ENCODE results near the gene PMM1.

The PMM1 gene

DNA sequence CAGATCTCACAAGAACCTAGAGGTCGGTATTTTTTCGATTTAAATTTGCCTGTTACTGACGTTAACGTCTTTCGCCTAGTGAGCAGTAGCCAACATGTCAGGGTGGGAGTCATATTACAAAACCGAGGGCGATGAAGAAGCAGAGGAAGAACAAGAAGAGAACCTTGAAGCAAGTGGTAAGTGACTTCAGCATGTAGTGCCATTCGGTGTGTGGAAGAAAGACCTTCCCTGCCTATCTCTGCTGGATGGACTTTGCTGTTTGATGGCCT, 32.2 kb upstream of the PMM1 start:
- TF ChIP-seq, protein P1, sequence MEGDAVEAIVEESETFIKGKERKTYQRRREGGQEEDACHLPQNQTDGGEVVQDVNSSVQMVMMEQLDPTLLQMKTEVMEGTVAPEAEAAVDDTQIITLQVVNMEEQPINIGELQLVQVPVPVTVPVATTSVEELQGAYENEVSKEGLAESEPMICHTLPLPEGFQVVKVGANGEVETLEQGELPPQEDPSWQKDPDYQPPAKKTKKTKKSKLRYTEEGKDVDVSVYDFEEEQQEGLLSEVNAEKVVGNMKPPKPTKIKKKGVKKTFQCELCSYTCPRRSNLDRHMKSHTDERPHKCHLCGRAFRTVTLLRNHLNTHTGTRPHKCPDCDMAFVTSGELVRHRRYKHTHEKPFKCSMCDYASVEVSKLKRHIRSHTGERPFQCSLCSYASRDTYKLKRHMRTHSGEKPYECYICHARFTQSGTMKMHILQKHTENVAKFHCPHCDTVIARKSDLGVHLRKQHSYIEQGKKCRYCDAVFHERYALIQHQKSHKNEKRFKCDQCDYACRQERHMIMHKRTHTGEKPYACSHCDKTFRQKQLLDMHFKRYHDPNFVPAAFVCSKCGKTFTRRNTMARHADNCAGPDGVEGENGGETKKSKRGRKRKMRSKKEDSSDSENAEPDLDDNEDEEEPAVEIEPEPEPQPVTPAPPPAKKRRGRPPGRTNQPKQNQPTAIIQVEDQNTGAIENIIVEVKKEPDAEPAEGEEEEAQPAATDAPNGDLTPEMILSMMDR (IDR thresholded peaks at IDR 0.05; ENCODE audit: borderline replicate concordance, control extremely low read depth, extremely low read depth, insufficient read depth, missing control alignments) = no peak
- in situ Hi-C loops (cut with MboI; ENCODE audit: low sequenced_read_pairs, unreplicated experiment) = no loop called here
- DNase-seq (ENCODE audit: low spot score) = no peak

DNA sequence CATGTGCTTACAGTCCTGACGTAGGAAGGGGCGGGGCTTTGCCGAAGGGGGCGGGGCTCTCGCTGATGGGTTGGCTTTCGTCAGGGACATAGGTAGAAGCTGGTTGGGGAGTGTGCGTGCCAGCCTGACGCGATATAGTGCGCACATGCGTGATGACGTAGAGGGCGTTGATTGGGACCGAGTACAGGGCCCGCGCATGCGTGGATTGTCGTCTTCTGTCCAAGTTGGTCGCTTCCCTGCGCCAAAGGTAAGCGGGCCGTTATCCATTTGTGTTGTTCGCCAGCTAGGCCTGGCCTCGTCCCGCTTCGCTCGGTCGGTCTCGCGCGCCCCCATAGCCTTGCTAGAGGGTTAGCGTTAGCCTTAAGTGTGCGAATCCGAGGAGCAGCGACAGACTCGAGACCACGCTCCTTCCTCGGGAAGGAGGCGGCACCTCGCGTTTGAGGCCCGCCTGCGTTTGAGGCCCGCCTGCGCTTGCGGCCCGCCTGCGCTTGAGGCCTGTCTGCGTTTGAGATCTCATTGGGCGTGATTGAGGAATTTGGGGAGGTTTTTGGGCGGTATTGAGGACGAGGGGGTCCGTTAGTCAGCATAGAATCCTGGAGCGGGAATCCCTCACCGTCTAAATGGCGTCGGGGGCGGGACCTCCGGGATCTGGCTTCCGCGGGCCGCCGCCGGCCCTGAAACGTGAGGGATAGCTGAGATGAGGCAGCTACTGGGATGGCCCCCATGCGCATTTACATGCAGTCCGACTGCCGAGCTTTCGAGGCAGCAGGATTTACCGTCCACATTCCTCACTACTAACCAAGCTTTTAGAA, 31.7 kb upstream of the PMM1 start, which contains the start of gene XRCC6:
Gene XRCC6, plus strand, starts transcription at position 197 of the 812 bp plus-strand sequence. CDS start 710 bp downstream, outside the sequence.
- DNase-seq (ENCODE audit: low spot score) = peak; percentile 100
- TF ChIP-seq, protein P1 (IDR thresholded peaks at IDR 0.05; ENCODE audit: borderline replicate concordance, control extremely low read depth, extremely low read depth, insufficient read depth, missing control alignments) = no peak
- in situ Hi-C loops (cut with MboI; ENCODE audit: low sequenced_read_pairs, unreplicated experiment) = no loop called here

DNA sequence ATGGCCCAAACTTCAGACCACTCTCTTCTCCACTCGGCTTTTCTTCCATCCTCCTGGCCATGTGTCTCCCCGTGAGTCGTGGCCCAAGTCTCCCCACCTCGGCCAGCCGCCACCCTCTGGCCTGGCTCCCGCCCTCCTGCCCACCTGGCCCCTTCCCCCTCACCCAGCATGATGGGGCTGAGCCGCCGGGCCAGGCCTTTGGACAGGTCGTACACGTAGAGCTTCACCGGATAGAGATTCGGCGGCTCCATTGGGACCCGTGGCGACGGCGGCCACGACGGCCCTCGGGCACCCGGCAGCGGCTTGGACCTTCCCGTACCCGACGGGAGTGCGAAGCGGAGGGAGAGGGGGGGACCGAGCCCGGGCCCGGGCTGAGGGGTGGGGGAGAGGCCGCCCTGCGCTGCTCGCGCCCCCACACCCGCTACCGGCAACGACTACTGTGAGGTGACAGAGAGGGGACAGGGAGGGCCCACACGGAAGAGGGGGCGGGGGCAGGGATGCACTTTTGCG, 31.0 kb upstream of the PMM1 start, which contains the start of gene DESI1:
Gene DESI1, minus strand, starts transcription at position 455 of the 510 bp plus-strand sequence. Its CDS starts 204 bp downstream, at position 251.
- TF ChIP-seq, protein P1 (IDR thresholded peaks at IDR 0.05; ENCODE audit: borderline replicate concordance, control extremely low read depth, extremely low read depth, insufficient read depth, missing control alignments) = no peak
- DNase-seq (ENCODE audit: low spot score) = peak; percentile 59
- in situ Hi-C loops (cut with MboI; ENCODE audit: low sequenced_read_pairs, unreplicated experiment) = no loop called here

DNA sequence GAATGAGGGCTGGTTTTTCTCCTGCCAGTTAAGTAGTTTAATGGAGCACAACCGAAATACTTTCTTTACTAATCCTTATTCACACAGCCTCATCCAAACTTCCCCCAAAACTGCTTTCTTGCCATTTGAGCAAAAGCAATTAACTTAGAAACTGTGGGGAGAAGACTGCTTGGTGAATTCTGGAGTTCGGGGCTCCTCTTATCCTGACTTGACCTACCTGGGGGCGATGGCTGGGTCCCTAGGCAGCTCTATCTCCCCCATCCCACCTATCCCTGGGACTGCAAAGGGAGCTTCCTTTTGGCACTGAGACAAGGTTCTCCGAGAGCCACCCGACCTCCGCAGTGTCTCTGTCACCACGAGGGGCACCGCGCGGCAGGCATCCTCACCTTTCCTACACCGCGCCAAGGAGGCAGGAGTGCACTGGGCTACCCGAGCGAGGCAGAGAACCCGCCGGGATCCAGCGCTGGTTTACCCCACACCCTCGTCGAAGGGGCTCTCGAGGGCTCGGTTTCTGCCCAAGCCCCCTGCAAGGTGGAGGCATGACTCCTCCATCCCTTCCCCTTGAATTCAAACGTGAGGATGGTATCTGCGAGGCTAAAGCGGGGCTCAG, 30.4 kb upstream of the PMM1 start:
- in situ Hi-C loops (cut with MboI; ENCODE audit: low sequenced_read_pairs, unreplicated experiment) = no loop called here
- no peak for DNase-seq (ENCODE audit: low spot score)
- TF ChIP-seq, protein P1 (IDR thresholded peaks at IDR 0.05; ENCODE audit: borderline replicate concordance, control extremely low read depth, extremely low read depth, insufficient read depth, missing control alignments) = no peak

DNA sequence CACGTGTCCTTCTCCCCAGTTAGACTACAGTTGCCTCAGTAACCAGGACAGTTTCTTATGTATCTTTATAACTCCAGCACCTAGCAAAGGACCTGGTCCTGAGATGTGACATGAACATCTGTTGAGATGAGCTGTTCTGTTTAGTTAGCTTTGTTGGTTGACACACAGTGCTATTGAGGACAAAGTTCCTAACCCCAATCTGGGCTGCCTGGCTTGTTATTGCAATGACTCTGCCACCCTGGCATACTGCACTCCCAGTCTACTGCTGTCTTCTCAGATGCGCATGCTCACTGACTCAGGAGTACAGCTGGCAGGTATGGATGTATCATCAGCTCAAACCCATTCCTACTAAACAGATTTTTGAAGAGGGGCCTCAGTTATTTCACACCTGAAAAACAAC, 23.8 kb upstream of the PMM1 start:
- TF ChIP-seq, protein P1 (IDR thresholded peaks at IDR 0.05; ENCODE audit: borderline replicate concordance, control extremely low read depth, extremely low read depth, insufficient read depth, missing control alignments) = no peak
- in situ Hi-C loops (cut with MboI; ENCODE audit: low sequenced_read_pairs, unreplicated experiment) = no loop called here
- DNase-seq (ENCODE audit: low spot score) = no peak

DNA sequence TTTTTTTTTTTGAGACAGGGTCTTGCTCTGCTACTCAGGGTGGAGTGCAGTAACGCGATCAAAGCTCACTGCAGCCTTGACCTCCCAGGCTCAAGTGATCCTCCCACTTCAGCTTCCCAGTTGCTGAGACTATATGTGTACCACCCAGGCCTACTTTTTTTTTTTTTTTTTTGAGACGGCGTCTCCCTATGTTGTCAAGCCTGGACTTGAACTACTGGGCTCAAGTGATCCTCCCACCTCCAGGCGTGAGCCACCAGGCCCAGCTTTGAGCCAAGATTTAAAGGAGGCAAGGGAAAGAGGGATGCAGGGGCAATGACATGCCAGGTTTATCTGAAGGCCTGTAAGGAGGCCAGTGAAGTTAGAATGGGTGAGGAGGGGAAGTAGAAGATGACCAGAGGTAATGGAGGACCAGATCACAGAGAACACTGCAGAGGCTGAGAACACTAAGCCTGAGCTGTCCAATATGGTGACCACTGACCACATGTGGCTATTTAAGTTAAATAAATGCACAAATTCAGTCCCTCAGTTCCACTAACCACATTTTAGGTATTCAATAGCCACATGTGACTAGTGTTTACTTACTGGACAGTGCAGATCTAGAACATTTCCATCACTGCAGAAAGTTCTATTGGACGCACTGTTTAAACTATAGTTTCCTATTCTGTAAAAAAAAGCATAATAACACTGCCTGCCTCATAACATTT, 23.1 kb upstream of the PMM1 start:
- in situ Hi-C loops (cut with MboI; ENCODE audit: low sequenced_read_pairs, unreplicated experiment) = no loop called here
- TF ChIP-seq, protein P1 (IDR thresholded peaks at IDR 0.05; ENCODE audit: borderline replicate concordance, control extremely low read depth, extremely low read depth, insufficient read depth, missing control alignments) = no peak
- no peak for DNase-seq (ENCODE audit: low spot score)
